Measurements from ENCODE around the gene AP2A2. TPM values are rescaled to one million over a fixed set of nuclear protein-coding genes. Genes with fewer than 3 reads are reported as not detected.

The AP2A2 gene
- total RNA-seq, 1 donor from 2014 or later: 48.5 TPM

GRCh38 chr11:913043-913442 is 12.6 kb upstream of the AP2A2 start:
- no peak for TF ChIP-seq CTCF (conservative IDR thresholded peaks at IDR 0.05; ENCODE audit: low read depth, low read length)

GRCh38 chr11:914204-914603 is 11.5 kb upstream of the AP2A2 start:
- no peak for TF ChIP-seq CTCF (conservative IDR thresholded peaks at IDR 0.05; ENCODE audit: low read depth, low read length)
- no peak overlapping the region for H3K4me3 ChIP-seq (ENCODE audit: low read depth, low read length)
- no peak for DNase-seq (ENCODE audit: low read depth)

More at GRCh38 chr11:913043-913442, 12.6 kb upstream of the AP2A2 start:
- no peak overlapping the region for H3K4me3 ChIP-seq (ENCODE audit: low read depth, low read length)
- no peak for DNase-seq (ENCODE audit: low read depth)

- H3K4me3 ChIP-seq (ENCODE audit: low read depth, low read length): no peak overlapping the region
- no peak for TF ChIP-seq CTCF (conservative IDR thresholded peaks at IDR 0.05; ENCODE audit: low read depth, low read length)
- no peak for DNase-seq (ENCODE audit: low read depth)
Observed at GRCh38 chr11:914747-915501, 10.7 kb upstream of the AP2A2 start.

GRCh38 chr11:917426-917825 is 8.2 kb upstream of the AP2A2 start:
- no peak for TF ChIP-seq CTCF (conservative IDR thresholded peaks at IDR 0.05; ENCODE audit: low read depth, low read length)
- no peak overlapping the region for H3K4me3 ChIP-seq (ENCODE audit: low read depth, low read length)
- no peak for DNase-seq (ENCODE audit: low read depth)

GRCh38 chr11:921921-922678 is 3.6 kb upstream of the AP2A2 start:
- no peak overlapping the region for H3K4me3 ChIP-seq (ENCODE audit: low read depth, low read length)
- no peak for DNase-seq (ENCODE audit: low read depth)
- no peak for TF ChIP-seq CTCF (conservative IDR thresholded peaks at IDR 0.05; ENCODE audit: low read depth, low read length)

- no peak overlapping the region for H3K4me3 ChIP-seq (ENCODE audit: low read depth, low read length)
- no peak for TF ChIP-seq CTCF (conservative IDR thresholded peaks at IDR 0.05; ENCODE audit: low read depth, low read length)
- DNase-seq (ENCODE audit: low read depth): no peak
Observed at GRCh38 chr11:923691-924405, 1.8 kb upstream of the AP2A2 start.

Data from epithelial cell of proximal tubule (primary cell).